Iris pigment epithelial cell (primary cell): ENCODE measurements around the gene DTX1.

ENCODE experiments used
- DNase-seq: peaks from one replicate; pipeline ENCODE4 v3.0.0-alpha.2; 2011; ENCODE audit warnings: low read depth

DTX1 gene

DNA sequence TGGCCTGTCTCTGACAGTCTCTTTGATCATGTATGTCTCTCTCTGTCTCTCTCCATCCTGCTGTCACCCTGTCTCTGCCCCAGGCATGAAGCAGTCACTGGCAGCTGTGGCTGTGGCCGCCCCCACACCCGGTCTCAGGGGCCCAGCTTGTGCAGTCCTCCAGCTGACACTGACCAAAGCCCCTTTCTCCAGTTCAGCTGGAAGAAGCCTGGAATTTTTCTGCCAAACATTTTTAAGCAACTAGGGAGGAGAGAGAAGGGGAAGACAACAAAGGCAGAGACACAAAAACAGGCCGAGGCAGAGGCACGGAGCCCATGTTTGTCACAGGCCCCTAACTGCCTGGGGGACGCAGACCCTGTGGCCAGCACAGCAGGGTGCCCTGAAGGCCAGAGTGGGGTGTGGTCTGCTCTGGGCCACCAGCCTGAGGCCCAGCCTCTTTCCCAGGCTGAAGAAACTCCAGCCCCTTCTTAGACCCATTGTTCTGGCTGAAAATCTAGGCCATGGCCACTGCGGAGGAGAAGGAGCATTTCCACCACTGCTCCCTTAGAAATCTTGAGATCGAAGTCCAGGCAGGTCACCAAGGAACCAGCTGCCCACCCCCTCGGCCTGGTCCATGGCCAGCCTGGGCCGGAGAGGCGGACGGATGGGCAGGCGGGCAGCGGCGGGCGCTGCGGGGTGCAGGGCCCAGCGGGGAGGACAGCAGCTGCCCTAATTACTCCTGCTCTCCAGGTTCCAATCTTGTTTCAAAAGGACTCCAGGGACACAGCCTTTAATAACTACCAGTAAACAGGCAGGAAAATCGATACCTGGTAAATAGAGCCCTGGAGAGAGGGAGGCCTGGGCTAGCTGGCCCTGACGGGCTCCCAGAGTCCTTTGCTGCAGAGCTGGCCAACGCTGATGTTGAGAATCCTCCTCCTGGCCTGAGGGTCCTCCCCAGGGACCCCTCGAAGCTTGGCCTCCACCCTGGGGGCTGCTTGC, 14.9 kb downstream of the DTX1 start:
- DNase-seq = no peak

GRCh38 chr12:113072136-113072535, 15.6 kb downstream of the DTX1 start:
- no peak for DNase-seq

DNA sequence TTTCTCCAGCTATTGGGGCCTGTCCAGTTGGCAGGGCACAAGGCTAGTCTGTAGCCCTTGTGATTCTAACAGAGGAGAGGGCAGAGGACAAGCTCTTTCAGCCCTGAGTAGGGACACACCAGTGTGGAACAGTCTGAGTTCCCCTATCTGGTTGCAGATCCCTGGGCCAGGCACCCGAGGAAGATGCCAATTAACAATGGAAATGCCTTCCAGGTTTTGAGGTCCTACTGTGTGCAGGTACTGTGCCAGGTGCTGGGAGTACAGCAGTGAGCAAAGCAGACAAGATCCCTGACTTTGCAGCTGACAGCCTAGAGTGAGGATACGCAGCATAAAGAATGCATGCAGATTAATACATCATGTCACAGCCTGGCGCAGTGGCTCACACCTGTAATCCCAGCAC, 17.1 kb downstream of the DTX1 start:
- no peak for DNase-seq

DNA sequence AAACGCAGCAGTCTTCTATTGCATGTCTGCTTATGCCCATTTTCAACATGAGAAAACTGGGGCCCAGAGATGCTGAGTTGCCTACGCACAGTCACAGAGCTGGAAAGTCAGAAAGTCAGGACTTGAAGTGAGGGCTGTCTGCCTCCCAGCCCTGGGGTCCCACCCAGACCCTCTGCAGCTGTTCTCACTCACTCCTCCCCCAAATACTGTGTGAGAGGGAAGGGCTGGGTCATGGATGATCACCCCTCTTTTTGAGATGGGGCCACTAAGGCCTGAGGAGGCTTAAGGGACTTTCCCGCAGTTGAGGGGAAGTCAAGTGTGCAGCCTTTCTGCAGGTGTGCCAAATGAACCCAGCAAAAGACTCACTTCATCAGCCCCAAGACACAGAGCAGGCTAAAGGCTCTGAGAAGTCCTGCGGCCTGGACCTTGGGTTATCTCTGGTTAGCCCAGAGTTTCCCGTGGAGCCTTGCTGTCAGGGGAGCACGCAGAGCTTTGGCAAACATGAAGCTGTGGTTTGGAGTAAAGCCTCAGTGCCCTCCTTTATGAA, 18.7 kb downstream of the DTX1 start:
- DNase-seq = no peak

- DNase-seq = no peak
Measured at GRCh38 chr12:113077057-113077858, 20.7 kb downstream of the DTX1 start.

GRCh38 chr12:113077859-113078255, 21.3 kb downstream of the DTX1 start:
- DNase-seq = no peak

DNA sequence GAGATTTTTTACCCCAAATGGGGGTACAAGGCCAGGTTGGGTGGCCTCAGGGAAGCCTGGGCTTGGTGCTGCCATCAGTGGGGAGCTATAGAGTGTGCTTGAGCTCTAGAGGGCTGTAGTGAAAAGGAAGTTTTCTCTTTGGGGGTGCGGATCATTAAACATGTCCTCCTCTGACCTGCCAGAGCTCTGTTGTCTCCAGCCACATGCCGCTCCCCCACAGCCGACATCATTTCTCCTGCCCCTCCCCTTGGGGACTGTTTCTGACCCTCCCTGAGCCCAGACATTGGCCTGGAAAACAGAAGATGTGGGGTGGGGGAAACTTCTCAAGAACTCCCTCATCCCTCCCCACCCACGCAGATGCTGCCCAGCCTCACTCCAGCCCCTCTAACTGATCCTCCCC, 25.3 kb downstream of the DTX1 start:
- no peak for DNase-seq

DNA sequence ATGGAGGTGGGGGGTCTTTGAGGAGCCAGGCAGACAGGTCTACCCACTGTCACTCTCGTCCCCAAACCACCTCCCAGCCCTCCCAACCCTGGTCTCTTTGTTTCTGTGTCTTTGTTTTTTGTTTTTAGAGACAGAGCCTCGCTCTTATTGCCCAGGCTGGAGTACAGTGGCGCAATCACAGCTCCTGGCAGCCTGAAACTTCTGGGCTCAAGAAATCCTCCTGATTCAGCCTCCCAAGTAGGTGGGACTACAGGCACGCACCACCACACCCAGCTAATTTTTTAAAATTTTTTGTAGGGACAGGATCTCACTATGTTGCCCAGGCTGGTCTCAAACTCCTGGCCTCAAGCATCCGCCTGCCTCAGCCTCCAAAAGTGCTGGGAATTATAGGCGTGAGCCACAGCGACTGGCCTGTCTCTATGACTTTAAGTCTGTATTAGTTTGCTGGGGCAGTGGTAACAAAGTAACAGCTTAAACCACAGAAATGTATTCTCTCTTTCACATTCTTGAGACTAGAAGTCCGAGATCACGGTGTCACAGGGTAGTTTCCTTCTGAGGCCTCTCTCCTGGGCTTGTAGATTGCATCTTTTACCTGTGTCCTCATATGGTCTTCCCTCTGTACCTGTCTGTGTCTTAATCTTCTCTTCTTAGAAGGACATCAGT, 26.1 kb downstream of the DTX1 start:
- no peak for DNase-seq

GRCh38 chr12:113083863-113084435, 27.4 kb downstream of the DTX1 start:
- no peak for DNase-seq

DNA sequence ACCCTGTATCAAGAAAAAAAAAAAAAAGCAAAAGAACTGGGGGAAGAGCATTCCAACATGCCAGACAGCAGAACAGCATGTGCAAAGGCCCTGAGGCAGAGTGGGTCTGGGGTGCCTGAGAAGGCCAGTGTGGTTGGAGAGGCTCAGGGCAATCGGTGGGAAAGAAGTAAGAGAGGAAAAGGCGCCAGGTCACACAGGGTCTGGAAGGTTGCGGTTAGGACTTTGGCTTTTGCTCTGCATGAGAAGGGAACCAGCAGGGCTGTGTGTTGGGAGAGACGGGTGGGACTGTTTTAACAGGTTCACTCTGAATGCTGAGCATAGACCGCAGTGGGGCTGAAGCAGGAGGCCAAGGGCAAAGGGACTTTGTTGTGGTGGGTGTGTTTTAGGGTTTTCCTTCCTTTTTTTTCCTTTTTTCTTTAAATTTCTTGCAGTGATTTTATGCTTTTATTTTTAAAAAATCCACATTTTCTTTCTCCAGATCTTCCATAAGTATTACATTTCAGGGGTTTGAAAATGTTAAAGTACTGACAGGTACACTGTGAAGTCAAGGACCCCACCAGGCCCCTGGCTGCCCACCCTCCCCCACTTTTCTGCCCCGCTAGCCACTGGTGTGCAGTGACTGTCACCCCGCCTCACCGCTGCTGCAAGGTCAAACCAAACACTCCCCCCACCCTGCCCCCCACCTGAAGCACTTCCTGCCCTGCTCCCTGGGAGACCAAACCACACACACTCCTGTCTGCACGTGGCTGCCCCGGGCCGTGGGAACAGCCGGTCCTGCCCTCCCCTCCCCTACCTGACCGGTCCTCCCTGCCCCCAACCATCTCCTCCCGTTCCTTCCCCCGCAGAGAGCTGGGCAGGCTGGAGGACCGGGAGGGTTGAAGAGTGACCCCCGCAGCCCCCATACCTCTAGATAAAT, 30.0 kb downstream of the DTX1 start:
- peak; percentile 7 for DNase-seq

GRCh38 chr12:113087193-113087592, 30.7 kb downstream of the DTX1 start:
- DNase-seq = no peak

GRCh38 chr12:113088037-113088436, 31.5 kb downstream of the DTX1 start:
- no peak for DNase-seq

GRCh38 chr12:113088971-113089756, 32.6 kb downstream of the DTX1 start:
- no peak for DNase-seq

- DNase-seq = no peak
Measured at GRCh38 chr12:113089839-113090238, 33.3 kb downstream of the DTX1 start.

DNA sequence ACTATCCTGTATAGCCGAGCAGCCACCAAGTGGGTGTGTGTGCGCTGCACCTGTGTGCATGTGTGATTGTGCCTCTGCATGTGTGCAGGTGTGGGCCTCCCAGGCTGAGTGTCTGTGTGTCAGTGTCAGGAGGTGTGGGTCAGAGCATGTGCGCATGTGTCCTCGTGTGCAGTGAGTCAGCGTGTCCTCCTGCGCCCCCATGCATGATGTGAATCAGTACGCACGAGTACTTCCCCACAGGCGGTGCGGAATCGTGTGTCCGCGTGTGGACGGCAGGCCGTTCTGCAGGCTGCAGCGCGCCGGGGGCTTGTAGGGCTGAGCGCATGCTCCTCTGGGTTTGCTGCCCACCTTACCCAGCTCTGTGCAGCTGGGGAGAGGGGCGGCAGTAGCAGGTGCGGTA, 34.2 kb downstream of the DTX1 start:
- no peak for DNase-seq

DNA sequence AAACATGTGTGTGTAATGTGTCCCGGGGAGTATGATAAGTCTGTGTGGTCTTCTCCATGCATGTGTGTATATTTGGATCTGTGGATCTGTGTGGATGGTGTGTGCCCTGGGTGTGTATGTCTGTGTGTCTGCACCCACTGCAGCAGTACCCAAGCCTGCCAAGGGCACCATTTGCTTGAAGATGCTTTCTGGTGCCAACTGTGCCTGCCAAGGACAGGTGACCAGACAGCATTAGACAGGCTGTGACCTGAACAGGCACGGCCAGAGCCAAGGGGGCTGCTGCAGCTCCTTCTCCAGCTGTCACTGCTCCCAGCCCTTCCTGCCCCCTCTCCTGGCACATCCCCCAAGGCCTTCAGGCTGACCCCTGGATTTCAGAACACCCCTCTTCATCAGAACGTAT, 35.0 kb downstream of the DTX1 start:
- DNase-seq = no peak

DNA sequence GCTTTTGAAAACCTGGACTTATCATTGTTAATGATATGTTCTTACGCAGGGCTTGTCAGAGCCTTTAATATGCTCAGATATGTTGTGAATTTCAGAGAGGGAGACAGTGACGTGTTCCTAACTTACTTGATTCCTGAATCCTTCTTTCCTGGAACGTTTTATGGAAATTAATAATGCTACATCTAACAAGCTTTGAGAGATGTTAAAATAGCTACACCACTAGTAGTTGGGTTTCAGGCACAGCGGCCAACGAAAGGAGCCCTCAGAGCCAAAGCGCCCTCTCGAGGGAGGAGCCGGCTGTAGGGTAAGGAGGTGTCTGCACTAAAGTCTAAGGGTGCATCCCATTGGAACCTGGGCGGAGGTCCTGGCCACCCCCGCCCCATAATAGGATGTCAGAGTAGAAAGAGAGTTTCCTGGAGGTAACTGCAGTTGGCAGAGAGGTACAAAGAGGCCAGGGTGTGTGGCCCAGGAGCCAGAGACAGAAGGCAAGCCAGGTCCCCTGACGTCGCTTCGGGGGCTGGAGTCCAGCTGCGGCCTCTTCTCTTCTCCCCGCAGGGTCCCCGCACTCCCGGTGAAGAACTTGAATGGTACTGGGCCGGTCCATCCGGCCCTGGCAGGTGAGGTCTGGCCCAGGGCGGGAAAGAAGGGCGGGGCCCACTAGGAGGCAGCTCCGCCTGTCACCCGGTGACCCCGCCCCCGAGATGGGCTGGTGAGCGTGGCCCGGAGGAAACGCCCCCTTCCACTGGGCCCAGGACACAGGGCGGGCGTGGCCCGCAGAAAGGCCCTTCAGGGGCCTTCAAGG, 36.3 kb downstream of the DTX1 start:
- no peak for DNase-seq

GRCh38 chr12:113093409-113094101, 37.0 kb downstream of the DTX1 start:
- no peak for DNase-seq

- DNase-seq = no peak
Measured at GRCh38 chr12:113094738-113095137, 38.2 kb downstream of the DTX1 start.
